Measurements from ENCODE around the gene TNFRSF11A.

TNFRSF11A gene

DNA sequence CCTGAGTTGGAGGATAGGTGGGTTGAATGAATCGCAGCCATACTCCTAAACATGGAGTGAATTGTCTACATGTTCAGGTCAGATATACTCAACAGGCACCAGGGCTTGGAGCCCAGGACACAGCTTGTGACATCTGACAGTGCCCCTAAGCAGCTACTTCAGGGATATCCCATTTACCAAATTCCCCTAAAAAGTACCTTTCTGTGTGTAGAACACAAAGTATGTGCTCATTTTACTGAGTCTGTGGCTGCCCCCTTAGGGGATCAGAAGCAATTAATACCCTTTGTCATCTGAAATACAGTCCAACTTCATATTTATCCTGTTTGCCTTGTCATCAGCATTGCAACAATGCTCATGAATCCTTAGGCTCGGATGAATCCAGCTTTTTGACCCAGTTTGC, 20.8 kb downstream of the TNFRSF11A start:
- DNase-seq: no peak

DNA sequence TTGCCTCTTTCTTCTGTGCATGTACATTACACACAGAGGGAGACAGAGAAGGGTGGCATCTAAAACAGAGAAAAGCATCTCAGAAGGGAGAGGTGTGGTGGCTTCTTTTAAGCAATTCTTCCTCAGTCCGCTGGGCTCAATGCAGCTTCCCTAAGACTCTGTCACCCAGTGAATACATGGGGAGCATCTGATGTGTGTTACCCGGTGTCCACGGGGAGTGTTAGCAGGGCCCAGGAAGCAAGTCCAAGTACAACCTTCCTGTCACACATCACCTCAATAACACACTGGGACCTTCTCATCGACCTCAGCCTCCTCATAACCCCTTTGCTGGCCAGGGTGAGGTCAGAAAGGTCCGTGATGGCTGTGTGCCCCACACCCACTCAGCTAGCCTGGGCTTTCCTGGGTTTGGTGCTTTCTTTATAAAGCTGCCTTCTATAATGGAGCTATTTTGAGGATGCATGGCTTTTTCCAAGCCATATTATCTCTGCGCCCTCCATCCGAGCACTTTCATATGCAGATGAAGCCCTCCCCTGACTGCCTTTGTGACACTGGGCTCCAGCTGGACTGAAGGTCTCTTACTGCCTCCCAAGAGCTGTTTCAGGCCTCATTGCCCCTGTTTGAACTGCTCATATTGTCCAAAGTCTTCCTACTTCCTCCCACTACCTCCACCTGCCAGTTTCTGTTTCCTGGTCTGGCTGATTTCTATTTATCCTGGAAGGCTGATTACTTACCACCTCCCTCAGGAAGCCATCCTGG, 21.4 kb downstream of the TNFRSF11A start:
- no peak for DNase-seq

DNA sequence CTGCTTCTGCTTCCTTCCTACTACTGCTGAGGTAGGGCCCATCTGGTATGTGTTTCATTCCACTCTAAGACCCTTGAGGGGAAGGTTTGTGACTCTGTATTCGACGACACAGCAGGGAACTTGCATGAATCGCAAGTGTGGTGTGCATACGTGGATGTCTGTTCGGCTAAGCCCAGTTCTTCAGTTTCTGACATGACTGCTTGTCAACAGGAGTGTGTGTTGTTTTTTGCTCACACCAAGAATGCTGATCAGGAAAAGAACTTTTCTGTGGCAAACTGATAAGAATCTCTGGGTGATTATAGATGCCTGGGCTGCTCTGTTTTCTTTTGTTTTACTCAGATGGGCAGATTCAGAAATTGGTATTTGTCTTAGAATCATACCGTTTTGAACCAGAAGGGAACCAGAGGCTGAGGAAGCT, 22.0 kb downstream of the TNFRSF11A start:
- DNase-seq: no peak

DNA sequence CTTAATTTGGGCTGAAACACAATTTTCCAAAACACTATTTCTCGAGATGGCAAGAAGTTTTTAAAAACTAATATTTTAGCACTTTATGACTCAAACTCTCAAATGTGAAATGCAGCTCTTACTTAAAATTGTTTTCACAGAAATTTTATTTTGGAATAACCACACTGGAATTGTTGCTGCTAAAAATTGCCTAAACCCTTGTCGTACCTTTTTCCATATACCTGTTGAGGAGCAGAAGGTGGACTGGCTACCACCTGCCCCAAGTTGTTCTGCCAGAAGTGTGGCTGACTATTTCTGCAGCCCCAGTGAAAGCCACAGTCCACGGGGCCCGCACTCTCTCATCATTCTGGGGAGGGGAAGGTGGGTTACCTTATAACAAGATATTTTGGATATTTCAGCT, 23.4 kb downstream of the TNFRSF11A start:
- DNase-seq: no peak

DNA sequence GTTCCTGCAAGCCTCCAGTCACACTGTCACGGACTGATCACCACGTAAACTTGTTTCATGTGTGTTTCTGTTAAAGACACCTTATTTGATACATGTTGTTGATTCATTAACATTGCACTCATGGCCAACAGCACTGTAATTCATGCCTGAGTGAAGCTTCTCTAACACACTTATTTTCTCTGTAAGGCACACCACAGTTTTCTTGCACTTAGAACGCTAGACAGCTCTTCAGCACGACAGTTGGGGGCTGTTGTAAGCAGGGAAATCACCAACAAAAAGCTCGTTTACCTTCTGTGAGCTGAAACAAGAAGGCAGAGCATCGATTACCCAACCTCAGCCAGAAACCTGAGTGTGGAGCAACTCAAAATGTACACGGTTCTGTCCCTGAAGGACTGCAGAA, 28.1 kb downstream of the TNFRSF11A start:
- no peak for DNase-seq

DNA sequence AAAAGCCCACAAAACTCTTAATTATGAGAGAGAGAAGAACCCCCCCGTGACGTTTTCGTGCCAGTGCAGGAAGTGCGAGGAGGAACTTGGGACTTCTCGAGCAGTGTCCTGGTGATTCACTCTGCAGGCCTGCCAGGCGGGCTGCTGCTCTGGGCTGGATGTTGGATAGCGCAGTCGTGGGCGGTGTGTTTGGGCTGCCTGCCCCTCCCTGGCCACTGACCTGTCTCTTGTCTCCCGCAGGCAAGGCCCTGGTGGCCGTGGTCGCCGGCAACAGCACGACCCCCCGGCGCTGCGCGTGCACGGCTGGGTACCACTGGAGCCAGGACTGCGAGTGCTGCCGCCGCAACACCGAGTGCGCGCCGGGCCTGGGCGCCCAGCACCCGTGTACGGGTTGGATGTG, 29.0 kb downstream of the TNFRSF11A start:
- DNase-seq: no peak

DNA sequence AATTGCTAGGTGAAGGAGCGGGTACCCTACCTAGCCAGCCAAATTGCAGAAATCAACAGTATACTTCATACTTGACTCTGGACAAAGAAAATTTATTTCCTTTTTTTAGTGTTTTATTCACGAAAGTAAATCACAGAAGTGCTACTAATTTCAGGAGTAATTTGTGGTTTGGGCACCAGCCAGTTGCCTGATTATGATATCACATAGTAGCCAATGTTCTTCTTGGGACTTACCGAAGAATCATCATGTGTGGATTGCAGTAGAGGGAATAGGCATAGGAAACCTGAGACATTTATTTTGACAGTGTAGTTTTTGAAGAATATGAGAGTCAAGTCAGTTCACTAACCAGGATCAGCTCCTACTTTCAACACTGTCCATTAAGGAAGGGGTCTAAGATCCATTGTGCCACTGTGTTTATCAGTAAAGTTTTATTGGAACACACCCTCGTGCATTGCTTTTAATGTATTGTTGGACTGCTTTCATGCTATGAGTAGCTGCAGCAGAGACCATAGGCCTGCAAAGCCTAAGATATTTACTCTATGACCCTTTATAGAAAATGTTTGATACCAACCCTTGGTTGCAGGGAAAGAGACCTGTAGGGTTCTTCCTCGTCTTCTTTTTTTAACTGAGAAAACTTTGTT, 32.1 kb downstream of the TNFRSF11A start:
- no peak for DNase-seq

DNA sequence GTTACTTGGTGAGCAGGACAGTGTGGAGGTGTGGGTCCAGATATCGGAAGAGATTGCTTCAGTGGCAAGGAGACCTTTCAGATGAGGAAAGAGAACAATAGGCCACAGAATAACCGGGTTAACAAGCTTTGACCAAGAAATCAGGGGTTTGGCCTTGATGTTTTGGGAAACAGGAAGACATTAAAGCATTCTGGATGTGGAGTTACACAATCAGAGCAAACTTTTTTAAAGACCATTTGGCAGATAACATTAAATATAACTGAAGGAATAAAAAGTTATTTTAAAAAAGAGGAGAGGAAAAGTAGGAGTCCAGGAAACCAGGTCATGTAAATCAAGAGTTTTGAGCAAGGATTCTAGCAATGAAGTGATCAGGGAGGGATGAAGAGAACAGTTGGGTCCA, 35.7 kb downstream of the TNFRSF11A start:
- DNase-seq: no peak

DNA sequence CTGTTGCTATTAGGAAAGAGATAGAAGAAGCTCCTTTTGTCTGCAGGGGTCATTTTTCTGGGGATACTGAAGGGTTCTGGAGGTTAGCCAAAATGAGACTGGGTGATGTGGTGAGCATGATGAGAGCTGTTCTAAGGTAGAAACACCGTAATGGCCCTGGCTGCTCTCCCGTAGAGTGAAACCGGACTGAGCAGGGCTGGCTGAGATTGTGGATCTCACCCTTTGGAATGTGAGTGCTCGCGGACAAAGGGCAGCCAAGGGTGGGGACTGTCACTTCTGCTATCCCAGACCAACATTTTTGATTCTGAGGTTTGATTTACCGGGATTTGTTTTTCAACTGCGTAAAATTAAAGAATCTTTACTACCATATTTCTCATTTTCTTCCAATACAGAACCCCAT, 36.2 kb downstream of the TNFRSF11A start:
- DNase-seq: no peak

DNA sequence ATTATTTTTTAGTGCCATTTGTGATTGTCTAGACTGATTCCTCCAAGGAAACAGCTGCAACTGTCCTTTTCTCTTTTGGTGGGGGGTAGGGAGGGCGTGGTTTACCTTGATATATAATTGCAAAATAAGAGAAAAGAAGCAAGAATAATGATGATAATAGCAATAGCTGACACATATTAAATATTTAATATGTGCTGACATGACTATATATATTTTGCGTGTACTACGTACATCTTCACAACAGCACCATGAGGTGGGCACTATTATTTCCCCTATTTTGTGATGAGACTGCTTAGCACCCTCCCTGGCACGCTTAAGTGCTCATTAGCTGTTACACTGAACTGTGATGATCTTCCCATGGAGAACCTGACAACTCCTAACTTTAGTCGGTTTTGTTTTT, 39.4 kb downstream of the TNFRSF11A start:
- no peak for DNase-seq

DNA sequence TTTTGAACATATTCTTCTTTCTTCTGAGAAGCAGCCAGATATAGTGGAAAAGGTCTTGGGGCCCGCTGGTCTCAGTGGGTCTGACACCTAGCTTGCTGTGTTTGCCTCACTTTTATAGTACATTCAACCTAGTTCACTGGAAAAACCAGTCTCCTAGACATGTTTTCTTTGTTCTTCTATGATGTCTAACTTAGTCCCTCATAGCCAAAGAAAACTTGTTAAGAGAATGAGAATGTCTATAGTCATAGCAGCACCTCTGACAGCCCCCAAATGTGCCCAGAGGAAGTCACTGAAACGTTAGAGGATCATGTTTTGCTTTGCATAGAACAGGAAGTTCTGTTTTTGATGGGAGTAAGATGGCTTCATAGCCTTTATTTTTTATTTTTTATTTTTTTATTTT, 40.3 kb downstream of the TNFRSF11A start:
- no peak for DNase-seq

DNA sequence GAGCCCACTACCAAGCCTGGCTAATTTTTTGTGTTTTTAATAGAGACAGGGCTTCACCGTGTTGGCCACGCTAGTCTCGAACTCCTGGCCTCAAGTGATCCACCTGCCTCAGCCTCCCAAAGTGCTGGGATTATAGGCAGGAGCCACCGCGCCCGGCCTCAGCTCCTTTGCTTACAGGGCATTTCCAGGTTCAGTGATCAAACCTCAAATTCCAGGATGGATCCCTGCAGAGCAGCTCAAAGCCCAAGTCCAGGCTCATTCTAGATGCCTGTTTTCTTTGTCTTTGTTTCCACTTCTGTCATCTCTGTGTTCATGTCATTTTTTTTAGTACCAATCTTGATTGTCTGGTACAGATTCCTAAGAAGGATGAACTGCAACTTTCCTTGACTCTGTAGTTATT, 41.9 kb downstream of the TNFRSF11A start:
- no peak for DNase-seq

DNA sequence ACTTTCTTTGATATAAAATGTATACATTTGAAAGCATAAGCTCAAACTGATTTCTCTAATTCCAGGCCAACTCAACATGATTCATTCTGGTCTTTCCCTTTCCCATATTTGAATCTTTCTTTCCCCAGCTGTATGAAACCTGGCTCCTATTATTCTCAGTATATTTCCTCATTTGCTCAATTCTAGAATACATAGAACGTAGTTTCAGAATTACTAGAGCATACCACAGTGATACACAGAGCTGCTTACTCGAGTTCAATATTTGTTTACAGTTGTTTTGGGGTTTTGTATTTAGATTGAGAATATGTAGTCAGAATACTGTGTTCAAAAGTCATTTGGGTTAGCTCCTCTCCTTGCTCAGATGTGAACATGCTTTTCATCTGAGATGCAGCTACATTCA, 43.0 kb downstream of the TNFRSF11A start:
- DNase-seq: no peak

DNA sequence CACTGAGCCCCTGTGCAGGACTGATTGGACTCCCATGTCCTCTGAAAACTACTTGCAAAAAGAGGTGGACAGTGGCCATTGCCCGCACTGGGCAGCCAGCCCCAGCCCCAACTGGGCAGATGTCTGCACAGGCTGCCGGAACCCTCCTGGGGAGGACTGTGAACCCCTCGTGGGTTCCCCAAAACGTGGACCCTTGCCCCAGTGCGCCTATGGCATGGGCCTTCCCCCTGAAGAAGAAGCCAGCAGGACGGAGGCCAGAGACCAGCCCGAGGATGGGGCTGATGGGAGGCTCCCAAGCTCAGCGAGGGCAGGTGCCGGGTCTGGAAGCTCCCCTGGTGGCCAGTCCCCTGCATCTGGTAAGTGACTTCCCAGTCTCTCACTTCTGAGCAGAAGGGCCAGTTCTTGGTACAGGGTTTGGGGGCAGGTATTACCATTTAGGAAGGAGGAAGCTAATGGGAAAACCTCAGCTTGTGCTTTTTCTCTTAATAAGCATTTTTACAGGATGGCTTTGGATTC, 44.1 kb downstream of the TNFRSF11A start:
- DNase-seq: no peak

DNA sequence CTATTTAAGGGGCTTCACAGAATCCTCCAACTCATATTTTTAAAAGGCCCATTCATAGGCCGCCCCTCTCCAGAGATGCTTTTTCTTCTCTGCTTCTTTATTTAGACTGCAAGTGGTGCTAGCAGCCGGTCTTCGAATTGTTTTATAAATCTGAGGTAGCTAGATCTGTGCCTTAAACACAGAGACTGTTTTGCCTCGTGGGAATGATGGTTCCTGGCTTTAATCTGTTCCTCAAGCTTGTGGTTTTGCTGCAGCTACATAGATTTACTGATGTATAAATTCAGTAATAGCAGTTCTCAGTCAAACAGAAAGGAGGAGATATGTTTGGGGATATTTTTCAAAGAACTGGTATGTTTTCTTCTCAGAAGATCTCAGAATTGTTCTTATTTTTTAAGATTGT, 45.3 kb downstream of the TNFRSF11A start:
- DNase-seq: no peak

DNA sequence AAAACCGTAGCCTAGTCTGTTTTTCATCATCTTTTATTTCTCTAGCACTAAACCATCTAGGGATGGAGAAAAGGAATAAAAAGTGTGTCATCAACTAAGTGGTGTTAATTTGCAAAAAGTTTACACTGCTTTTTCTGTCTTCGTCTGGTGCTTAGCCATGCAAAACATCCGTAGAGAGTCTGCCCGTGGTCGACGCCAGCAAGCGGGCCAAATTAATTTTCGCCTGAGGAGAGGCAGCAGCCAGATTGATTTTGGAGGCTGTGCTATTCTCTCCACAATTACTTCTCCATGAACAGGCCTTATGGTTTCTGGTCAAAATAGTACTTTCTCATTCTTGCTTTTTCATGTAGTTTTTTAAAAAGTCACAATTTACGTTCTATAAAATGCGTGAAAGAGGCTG, 46.3 kb downstream of the TNFRSF11A start:
- DNase-seq: no peak

DNA sequence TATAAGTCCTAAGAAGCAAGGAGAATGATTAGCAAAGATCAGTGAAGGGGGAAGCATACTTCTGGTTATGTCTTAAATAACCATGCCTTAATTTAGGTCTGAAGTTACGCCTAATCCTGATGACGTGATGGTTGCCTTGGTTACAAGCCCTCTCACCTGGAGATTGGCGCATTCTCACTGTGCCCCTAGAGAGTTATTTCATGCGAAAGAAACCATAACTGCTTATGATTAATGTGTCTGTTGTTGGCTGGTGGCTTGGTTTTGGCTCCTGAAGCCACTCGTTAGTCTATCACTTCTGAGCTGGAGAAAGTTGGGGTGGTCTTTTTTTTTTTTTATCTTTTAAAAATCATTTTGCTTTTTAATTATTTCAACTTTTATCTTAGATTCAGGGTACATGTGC, 47.0 kb downstream of the TNFRSF11A start:
- DNase-seq: peak; percentile 80

DNA sequence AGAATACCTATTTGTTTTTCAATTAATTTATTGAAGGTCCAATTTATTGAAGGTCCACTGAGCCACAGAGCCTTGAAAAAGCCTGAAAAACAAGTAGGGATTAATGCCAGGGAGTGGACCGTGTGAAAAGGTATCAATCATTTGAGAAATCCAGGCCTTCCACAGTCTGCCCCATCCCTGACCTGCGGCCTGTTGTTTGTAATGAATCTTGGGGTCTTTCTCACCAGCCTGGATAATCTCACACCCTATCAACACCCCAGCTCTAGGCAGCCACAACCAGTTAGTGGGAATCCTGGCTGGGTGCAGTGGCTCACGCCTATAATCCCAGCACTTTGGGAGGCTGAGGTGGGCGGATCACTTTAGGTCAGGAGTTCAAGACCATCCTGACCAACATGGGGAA, 47.8 kb downstream of the TNFRSF11A start:
- DNase-seq: no peak

DNA sequence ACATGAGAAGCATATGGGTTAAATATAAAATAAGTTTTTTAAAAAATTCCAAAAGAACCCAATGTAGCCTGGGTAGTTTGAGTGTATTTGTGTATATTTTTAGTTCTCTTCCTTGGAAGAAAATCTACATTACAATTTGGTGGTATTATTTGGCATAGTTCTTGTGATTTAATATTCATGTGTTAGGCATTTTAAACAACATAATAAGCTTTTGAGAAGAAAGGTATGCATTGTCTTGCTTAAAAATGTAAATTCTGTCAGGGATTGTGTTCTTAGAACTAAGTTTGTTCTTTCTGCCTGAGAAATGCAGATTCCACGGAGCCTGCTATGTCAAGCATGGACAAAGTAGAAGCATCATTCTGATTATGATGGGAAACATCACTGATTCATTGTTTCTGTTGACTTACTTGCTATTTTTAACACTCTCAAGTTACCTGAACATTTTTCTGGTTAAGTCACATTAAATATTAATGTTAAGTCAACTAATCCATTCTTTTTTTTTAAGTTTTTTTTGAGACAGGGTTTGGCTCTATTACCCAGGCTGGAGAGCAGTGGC, 49.4 kb downstream of the TNFRSF11A start:
- no peak for DNase-seq

DNA sequence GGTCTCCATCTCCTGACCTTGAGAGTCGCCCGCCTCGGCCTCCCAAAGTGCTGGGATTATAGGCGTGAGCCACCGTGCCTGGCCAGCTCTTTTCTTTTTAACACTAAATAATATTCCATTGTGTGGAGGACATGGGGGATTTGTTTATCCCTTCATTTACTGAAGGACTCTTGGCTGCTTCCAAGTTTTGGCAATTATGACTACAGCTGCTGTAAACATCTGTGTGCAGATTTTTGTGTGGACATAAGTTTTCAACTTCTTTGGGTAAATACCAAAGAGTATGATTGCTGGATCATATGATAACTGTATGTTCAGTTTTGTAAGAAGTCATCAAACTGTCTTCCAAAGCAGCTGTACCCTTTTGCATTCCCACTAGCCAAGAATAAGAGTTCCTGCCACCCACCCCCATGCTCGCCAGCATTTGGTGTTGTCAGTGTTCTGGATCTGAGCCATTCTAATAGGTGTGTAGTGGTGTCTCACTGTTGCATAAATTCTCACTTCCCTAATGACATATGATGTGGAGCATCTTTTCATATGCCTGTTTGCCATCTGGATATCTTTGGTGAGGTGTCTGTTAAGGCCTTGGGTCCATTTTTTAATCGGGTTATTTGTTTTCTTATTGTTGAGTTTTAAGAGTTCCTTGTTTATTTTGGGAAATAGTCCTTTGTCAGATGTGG, 52.2 kb downstream of the TNFRSF11A start:
- DNase-seq: no peak

DNA sequence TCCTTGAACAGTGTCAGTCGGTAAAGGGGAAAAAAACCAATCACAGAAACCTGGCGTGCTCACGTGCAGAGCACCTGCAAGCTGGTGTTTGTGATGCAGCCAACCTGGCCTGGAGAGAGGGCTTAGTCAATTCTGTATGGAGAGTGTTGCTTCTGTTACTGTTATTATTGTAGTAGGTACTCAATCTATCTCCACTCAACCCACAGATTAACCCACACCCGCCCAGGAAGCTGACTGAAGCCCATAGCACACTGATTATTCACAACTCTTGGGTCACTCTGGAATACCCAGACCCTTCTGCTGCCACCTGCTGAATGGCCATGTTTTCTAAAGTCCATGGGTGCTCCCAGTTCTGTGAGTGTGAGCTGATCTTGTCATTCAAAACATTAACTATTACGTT, 53.9 kb downstream of the TNFRSF11A start:
- DNase-seq: no peak

DNA sequence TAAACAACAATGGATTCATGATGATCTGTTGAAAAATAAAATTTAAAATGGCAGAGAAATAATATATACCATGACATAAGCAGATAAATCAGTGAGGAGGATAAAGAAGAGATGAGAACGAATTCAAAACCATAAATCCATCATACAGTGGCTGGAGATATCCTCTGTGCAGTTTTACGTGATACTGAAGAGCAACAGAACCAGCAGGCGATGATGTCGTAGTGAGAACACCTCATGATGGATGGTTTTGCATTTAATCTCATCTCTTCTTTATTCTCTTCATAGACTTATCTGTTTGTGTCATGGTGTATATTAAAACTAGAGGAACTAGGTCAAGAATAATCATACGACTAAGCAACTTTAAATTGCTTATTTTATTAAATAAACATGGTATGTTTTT, 56.3 kb downstream of the TNFRSF11A start:
- no peak for DNase-seq

DNA sequence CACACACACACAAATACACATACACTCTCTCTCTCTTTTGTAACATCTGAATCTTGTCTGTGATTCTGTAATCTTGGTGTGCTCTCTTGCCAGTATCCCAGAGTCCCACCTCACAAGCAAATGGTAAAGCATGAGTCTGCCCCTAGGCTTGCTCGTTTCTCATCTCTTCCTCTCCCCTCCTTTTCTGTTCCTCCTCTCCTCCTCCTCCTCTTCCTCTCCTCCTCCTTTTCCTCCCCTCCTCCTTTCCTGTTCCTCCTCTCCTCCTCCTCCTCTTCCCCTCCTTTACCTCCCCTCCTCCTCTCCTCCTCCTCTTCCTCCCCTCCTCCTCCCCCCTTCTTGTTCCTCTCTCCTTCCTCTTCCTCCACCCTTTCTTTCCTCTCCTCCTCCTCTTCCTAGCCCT, 59.0 kb downstream of the TNFRSF11A start:
- DNase-seq: no peak

DNA sequence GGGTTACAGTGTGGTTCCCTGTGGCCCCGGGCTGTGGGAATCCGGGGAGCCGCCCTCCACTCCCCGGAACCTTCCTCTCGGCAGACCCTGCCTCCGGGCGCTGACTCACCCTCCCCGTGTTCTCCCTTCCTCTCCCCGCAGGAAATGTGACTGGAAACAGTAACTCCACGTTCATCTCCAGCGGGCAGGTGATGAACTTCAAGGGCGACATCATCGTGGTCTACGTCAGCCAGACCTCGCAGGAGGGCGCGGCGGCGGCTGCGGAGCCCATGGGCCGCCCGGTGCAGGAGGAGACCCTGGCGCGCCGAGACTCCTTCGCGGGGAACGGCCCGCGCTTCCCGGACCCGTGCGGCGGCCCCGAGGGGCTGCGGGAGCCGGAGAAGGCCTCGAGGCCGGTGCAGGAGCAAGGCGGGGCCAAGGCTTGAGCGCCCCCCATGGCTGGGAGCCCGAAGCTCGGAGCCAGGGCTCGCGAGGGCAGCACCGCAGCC, 59.5 kb downstream of the TNFRSF11A start:
- DNase-seq: no peak

Data from NCI-H1417 treated with DMSO at 0.1 percent for 48 hours (cell line).